HG03039 (cell line): ENCODE measurements around the gene NKAIN4.

Experiments
- ATAC-seq: cut with Tn5 transposase; IDR thresholded peaks from one replicate; pipeline ENCODE4 v1.9.1; 2021; ENCODE audit warnings: mild to moderate bottlenecking, moderate library complexity; ENCODE audit not compliant: unreplicated experiment

NKAIN4 gene

GRCh38 chr20:63254232-63254605, at the start of gene NKAIN4:
Gene NKAIN4, minus strand, starts transcription at chr20:63254463. Its CDS starts 13 bp downstream, at chr20:63254450.
- ATAC-seq: no peak

DNA sequence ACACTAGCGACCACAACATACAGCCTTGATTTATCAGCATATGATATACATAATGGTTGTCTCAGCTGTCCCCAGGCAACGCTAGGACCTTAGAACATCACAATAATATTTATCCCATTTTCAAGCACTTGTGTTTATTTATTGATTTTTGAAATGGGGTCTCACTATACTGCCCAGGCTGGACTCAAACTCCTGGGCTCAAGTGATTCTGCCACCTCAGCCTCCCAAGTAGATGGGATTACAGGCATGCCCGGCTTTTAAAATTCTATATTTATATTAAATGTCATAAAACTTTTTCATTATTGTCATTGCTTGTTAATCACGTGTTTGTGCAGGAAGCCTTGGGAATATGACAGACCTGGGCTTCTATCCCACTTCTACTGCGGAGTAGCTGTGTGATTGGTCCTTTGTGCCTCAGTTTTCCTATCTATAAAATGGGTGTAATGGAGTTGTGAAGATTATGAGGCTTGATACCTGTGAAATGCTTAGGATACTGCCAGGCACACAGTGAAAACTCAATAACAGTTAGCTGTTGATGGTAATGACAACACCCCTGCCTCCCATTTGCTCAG, 48.9 kb upstream of the NKAIN4 start:
- ATAC-seq: no peak

- ATAC-seq: no peak
These were observed 47.4 kb upstream of the NKAIN4 start for GRCh38 chr20:63301671-63302070.

DNA sequence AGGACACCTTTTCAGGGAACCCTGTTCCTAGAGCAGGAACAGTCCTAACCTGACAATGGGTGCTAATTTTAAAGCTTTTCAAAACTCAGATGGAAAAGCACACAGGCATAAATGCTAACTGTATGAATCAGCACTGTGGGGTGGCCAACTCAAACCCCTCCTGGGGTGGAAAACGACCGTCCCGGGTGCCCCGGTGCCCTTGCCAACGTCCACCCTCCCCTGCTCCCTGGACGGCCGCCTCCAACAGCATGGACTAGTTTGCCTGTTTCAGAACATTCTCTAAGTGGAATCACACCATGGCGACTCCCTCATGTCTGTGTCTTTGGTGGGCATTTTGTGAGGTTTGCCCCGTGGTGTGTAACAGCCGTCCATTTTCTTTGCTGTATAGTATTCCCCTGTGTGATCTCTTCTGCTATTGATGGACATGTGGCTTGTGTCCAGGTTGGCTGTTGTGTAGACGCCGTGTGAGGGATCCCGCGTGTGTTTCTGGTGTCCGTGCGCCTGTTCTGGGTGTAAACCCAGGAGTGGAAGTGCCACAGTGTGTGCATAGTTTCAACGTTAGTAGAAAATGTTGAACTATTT, 44.6 kb upstream of the NKAIN4 start:
- ATAC-seq: no peak

GRCh38 chr20:63297796-63298572, 43.7 kb upstream of the NKAIN4 start:
- ATAC-seq: no peak

GRCh38 chr20:63297371-63297781, 43.1 kb upstream of the NKAIN4 start:
- ATAC-seq: no peak

DNA sequence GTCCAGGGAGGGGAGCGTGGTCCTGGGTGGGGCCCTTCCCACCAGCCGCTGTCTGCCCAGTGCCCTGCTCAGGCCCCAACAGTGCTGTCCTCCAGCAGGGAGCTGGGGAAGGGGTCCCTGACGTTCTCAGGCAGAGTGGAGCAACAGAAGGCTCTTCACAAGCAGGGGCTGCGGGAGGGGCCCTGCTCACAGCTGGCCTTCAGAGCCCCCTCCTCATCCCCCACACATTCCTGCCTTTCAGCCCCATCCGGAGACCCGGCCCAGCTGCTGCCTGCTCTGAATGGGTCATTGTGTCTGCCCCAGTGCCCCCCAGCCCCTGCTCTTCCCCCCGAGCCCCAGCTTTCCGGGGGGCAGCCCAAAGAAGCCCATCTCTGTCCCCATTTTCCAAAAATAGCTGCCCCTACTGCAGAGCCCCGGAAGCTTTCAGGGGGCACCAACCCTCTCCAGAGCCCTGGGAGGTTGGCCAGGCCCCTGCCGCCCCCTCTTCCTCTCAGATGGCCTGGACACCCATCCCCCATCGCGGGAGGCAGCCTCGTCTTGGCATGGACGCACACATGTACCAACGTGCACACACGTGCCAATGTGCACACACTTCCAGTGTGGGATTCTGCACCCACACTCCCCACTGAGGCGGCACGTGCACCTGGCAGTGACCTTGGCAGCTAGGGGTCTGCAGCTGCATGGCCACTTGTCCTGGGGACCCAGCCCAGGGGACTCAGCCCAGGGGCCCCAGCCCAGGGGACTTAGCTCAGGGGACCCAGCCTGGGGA, 42.5 kb upstream of the NKAIN4 start:
- no peak for ATAC-seq

- ATAC-seq: no peak
These were observed 41.6 kb upstream of the NKAIN4 start for GRCh38 chr20:63295846-63296245.

- no peak for ATAC-seq
These were observed 41.2 kb upstream of the NKAIN4 start for GRCh38 chr20:63295422-63295821.

DNA sequence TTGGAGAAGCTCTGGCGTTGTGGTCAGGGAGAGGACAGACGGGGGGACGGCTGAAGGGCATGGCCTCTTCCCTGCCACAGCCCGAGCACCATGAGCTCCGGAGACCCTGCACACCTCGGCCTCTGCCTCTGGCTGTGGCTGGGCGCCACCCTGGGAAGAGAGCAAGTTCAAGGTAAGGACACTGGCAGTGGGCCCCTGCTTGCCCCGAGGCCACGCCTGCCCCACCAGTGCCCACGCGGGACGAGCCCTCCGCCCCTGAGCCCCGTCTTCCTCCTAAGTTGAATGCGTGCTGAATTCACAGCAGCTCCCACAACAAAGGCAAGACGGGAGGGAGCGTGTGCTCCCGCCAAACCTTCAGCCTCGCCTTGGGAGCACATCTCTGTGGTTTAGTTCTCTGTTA, 40.8 kb upstream of the NKAIN4 start:
- ATAC-seq: no peak

DNA sequence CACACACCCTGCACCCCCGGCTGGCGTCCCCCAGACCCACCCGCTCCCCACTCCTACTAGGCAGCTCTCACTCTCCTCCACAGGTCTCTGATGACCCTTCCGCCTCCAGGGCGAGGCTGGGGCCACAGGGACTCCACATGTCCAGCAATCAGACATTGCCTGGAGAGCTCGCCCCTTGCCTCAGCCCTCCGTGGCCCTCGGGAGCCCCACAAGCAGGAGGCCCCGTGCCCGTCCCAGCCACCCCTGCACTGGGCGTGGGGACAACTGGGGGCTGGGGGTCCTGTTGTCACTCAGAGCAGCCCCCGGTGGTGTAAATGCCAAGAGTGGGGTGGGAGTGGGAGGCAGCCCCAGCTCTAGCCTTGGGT, 40.3 kb upstream of the NKAIN4 start:
- no peak for ATAC-seq

DNA sequence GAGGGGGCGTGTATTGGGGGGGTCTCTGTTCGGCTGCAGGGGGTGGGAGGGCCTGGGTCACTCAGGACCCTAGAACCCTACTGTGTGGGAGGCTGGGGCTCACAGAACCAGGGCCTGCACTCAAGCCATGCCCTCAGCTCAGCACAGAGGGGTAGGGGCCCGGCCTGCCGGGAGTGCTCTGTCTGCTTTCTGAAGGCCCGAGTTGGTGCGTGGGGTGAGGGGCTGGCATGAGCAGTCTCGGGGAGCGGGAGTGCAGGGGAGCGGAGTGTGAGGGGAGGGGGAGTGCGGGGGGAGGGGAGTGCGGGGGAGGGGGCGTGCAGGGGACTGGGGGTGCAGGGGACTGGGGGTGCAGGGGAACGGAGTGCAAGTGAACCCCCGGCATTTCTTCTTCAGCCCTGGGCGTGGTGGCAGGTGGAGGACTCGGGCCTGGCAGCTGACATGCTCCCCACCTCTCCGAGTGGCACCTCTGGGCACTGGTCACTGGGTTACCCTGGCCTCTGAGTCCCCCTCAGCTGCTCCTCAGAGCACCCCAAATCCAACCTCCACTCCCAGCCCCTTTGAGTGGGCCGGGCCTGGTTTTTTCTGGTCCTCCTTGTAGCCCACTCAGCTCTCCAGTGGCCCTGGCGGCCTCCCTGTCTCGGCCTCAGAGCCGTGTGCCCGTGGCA, 39.7 kb upstream of the NKAIN4 start:
- no peak for ATAC-seq

GRCh38 chr20:63293456-63293855, 39.2 kb upstream of the NKAIN4 start:
- no peak for ATAC-seq

GRCh38 chr20:63292904-63293303, 38.6 kb upstream of the NKAIN4 start, which contains the start of gene COL20A1:
Gene COL20A1, plus strand, starts transcription at chr20:63293186. Its CDS starts 1,922 bp downstream, at chr20:63295108.
- no peak for ATAC-seq

DNA sequence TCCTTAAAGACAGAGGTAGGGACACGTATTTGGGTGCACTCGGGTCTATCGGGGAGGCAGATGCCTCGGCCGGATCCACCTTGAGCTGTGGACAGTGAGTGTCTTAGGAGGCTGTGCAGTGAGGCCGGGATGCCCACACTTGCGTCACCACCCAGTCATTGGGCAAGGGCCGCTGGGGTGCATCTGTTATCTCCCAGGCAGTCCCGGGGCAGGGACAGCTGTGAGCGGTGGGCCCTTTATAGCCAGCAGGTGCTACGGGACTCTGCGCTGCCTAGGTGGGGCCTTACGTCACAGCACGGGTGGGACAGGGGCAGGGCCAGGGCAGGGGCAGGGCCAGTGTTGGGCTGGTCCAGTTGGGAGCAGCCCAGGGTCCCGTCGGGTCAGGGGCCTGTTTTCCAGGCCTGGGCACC, 38.0 kb upstream of the NKAIN4 start:
- ATAC-seq: no peak

DNA sequence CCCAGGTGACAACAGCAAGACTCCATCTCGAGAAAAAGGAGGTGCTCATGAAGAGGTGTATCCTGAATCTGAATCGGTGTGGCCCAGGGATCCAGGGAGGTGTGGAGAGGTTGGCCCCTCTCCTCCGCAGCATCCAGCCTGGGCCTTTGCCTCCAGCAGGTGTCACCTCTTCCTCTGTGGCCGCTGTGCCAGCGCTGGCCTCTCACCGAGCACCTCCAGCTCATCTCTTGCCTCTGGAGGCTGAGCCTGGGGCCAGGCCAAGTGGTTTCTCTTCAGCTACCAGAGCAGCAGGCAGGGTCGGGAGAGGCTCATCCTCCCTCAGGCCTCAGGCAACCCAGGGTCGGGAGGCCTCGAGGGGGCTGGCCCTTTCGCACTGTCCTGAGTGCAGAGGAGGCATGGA, 37.5 kb upstream of the NKAIN4 start:
- no peak for ATAC-seq

GRCh38 chr20:63290677-63291472, 36.6 kb upstream of the NKAIN4 start:
- no peak for ATAC-seq

GRCh38 chr20:63290136-63290676, 35.9 kb upstream of the NKAIN4 start:
- no peak for ATAC-seq

GRCh38 chr20:63289311-63290135, 35.3 kb upstream of the NKAIN4 start:
- no peak for ATAC-seq
